ENCODE results near the gene PCDHGC3. TPM values are rescaled to one million over a fixed set of nuclear protein-coding genes. Genes with fewer than 3 reads are reported as not detected.

Gene PCDHGC3
- total and polyA plus RNA-seq, 2 of the 4 experiments (the other 2 are of a cell fraction), result 21.1 to 72.1 TPM

GRCh38 chr5:141483902-141484301 lies 8.1 kb downstream of the PCDHGC3 start:
- TF ChIP-seq POLR2A (IDR thresholded peaks at IDR 0.05; ENCODE audit: low read depth, low read length) (no peak), CTCF (conservative IDR thresholded peaks at IDR 0.05; ENCODE audit: low read depth, low read length) (no peak), RFX5 (IDR thresholded peaks at IDR 0.05; ENCODE audit: low read depth, low read length) (no peak), RAD21 (IDR thresholded peaks at IDR 0.05; ENCODE audit: low read length) (no peak), CEBPB (IDR thresholded peaks at IDR 0.05; ENCODE audit: low read depth, low read length) (no peak), RCOR1 (IDR thresholded peaks at IDR 0.05; ENCODE audit: insufficient replicate concordance, low read length) (no peak), USF2 (IDR thresholded peaks at IDR 0.05; ENCODE audit: low read depth, low read length) (no peak), MXI1 (IDR thresholded peaks at IDR 0.05; ENCODE audit: borderline replicate concordance, low read depth, low read length) (no peak), SMC3 (IDR thresholded peaks at IDR 0.05; ENCODE audit: low read depth, low read length) (no peak), CHD1 (IDR thresholded peaks at IDR 0.05; ENCODE audit: low read depth, low read length) (no peak), MAFK (IDR thresholded peaks at IDR 0.05; ENCODE audit: low read depth, low read length) (no peak), MAZ (IDR thresholded peaks at IDR 0.05; ENCODE audit: borderline replicate concordance, low read depth, low read length) (no peak), FOS (IDR thresholded peaks at IDR 0.05; ENCODE audit: low read depth, low read length) (no peak), NFE2L2 (IDR thresholded peaks at IDR 0.05; ENCODE audit: low read depth, low read length) (no peak), ELK1 (IDR thresholded peaks at IDR 0.05; ENCODE audit: borderline replicate concordance, low read depth, low read length) (no peak), BHLHE40 (IDR thresholded peaks at IDR 0.05; ENCODE audit: low read depth, low read length) (no peak)

More at GRCh38 chr5:141483902-141484301, 8.1 kb downstream of the PCDHGC3 start:
- H3K9ac ChIP-seq (ENCODE audit: low read depth, low read length), result no peak overlapping the region
- no peak overlapping the region for H3K56ac ChIP-seq (ENCODE audit: extremely low read depth, insufficient read depth, low read length)
- no peak overlapping the region for H2AK5ac ChIP-seq (ENCODE audit: low read depth, low read length)
- H4K20me1 ChIP-seq (ENCODE audit: insufficient read depth, low read length), result peaks cover 54% of the 10 kb centered on the region
- ATAC-seq (ENCODE audit: low read depth) (no peak), DNase-seq (no peak)
- no CpG with 5 or more reads among the region's 3 CpGs for WGBS, 2 experiments (ENCODE audit: extremely low coverage in 2 of 2, insufficient read length in 1 of 2)
- no peak overlapping the region for H4K91ac ChIP-seq (ENCODE audit: insufficient read depth, low read depth, low read length)
- dilution Hi-C loops (cut with HindIII; ENCODE audit: low sequenced_read_pairs, unreplicated experiment) (no loop called here), in situ Hi-C loops (cut with MboI; ENCODE audit: low sequenced_read_pairs) (no loop called here), intact Hi-C loops (cut with micrococcal nuclease) (no loop called here)
- no peak overlapping the region for H4K8ac ChIP-seq (ENCODE audit: low read depth in 2 of 2, low read length in 2 of 2)
- ChIA-PET CTCF (interaction anchor here (0.7 kb wide), 1 partner anchor 63 kb away, joined by 3 read pairs; the partner anchor contains the start of gene PCDHGA11), POLR2A (ENCODE audit: unreplicated experiment) (interaction anchor here (0.6 kb wide), 1 partner anchor 11 kb away, joined by 3 read pairs; no protein-coding TSS in a partner anchor)
- no peak overlapping the region for H3K23ac ChIP-seq (ENCODE audit: low read depth, low read length)
- peaks cover 32 to 83% of the 10 kb centered on the region in 2 experiments for H3K79me1 ChIP-seq (ENCODE audit: low read depth in 1 of 2, low read length in 2 of 2)
- H4K5ac ChIP-seq (ENCODE audit: low read depth, low read length), result no peak overlapping the region
- no peak overlapping the region for H2AK9ac ChIP-seq (replicated peaks; ENCODE audit: low read depth, low read length, poor library complexity)
- H3K27ac ChIP-seq (ENCODE audit: insufficient read depth, low read length), result no peak overlapping the region
- no peak overlapping the region for H3K4me2 ChIP-seq (ENCODE audit: low read depth, low read length)
- peaks cover 19% of the 10 kb centered on the region; the same call in 1 of the 2 replicates for H3K9me1 ChIP-seq (ENCODE audit: insufficient read depth, low read length)
- H3K4me1 ChIP-seq (ENCODE audit: control insufficient read depth, insufficient read depth, low read length), result peaks cover 12% of the 10 kb centered on the region
- H3K4me3 ChIP-seq (ENCODE audit: insufficient read depth, low read depth, low read length), result no peak overlapping the region
- H2AFZ ChIP-seq (replicated peaks; ENCODE audit: low read length, poor library complexity), result no peak overlapping the region
- H2BK20ac ChIP-seq (ENCODE audit: low read depth, low read length), result no peak overlapping the region
- no peak overlapping the region for H2BK120ac ChIP-seq (ENCODE audit: low read depth, low read length)
- no TSS peak for BruUV-seq (replicated peaks)
- peaks cover 24% of the 10 kb centered on the region; the same call in 1 of the 2 replicates for H3K36me3 ChIP-seq (ENCODE audit: control insufficient read depth, insufficient read depth, low read length)
- no peak overlapping the region for H3K18ac ChIP-seq (ENCODE audit: low read depth, low read length)
- H2BK15ac ChIP-seq (ENCODE audit: low read depth, low read length), result no peak overlapping the region
- no peak overlapping the region for H2BK5ac ChIP-seq (ENCODE audit: low read depth, low read length, poor library complexity, severe bottlenecking)
- H3K4ac ChIP-seq (ENCODE audit: low read depth, low read length), result no peak overlapping the region
- no peaks in the 10 kb centered on the region for H3K27me3 ChIP-seq (ENCODE audit: control insufficient read depth, insufficient read depth, low read length)
- no peak overlapping the region for H3K14ac ChIP-seq (replicated peaks; ENCODE audit: low read depth, low read length)
- no peaks in the 10 kb centered on the region; the same call in 1 of the 2 replicates for H3K9me3 ChIP-seq (ENCODE audit: control insufficient read depth, insufficient read depth, low read length)

Data from IMR-90 (cell line).